K562 (cell line): ENCODE results near the gene FCGR2B. TPM values are rescaled to one million over a fixed set of nuclear protein-coding genes. Genes with fewer than 3 reads are reported as not detected.

ENCODE experiments used
- ATF4 ChIP-seq: fragments of 450-650 bp; formaldehyde crosslinking; IDR thresholded peaks from 2 replicates; pipeline ENCODE4 v1.4.0; 2022; ENCODE audit warnings: mild to moderate bottlenecking, moderate library complexity
- BRD4 ChIP-seq: fragments of 200-600 bp; sonication (generic); IDR thresholded peaks from 2 replicates; pipeline ENCODE4 v1.6.1; 2017; ENCODE audit warnings: inconsistent platforms
- CREB3 ChIP-seq: fragments of 450-650 bp; conservative IDR thresholded peaks from 2 replicates; pipeline ENCODE4 v1.6.1; 2016; ENCODE audit warnings: missing genetic modification characterization, low read depth, mild to moderate bottlenecking, missing compliant biosample characterization, moderate library complexity
- CREM ChIP-seq: IDR thresholded peaks from 2 replicates; pipeline ENCODE4 v1.6.1; 2014; ENCODE audit warnings: antibody characterized with exemption, low read depth
- E4F1 ChIP-seq: fragments of 250-450 bp; sonication (Bioruptor Pico); IDR thresholded peaks from 2 replicates; pipeline ENCODE4 v1.5.0; 2021; ENCODE audit warnings: mild to moderate bottlenecking, borderline replicate concordance
- EZH2 ChIP-seq: IDR thresholded peaks from 2 replicates; pipeline ENCODE4 v1.6.1; 2012; ENCODE audit warnings: low read depth, mild to moderate bottlenecking, inconsistent platforms, low read length, borderline replicate concordance
- KLF16 ChIP-seq: IDR thresholded peaks from 2 replicates; pipeline ENCODE4 v1.6.1; 2016; ENCODE audit warnings: antibody characterized with exemption
- LARP7 ChIP-seq: fragments of 450-650 bp; IDR thresholded peaks from 2 replicates; pipeline ENCODE4 v1.6.1; 2016
- MYC ChIP-seq, 2 experiments: fragments of 250-450 bp in 1 of 2; sonication (Bioruptor Pico) in 1 of 2; IDR thresholded peaks; 2 replicates each; pipeline versions ENCODE4 v1.5.1 to v1.6.1; 2012 to 2021; ENCODE audit warnings: low read depth in 2 of 2, borderline replicate concordance in 1 of 2, improper control_type of control experiment in 1 of 2, low read length in 1 of 2, mild to moderate bottlenecking in 1 of 2, moderate library complexity in 1 of 2
- NONO ChIP-seq, 2 experiments: fragments of 200-400 bp in 1 of 2; fragments of 450-650 bp in 1 of 2; formaldehyde crosslinking in 1 of 2; IDR thresholded peaks; 2 replicates each; pipeline ENCODE4 v1.6.1; 2017; ENCODE audit warnings: low read depth in 2 of 2, mild to moderate bottlenecking in 2 of 2, moderate library complexity in 2 of 2, low read length in 1 of 2
- NR2C2 ChIP-seq, 2 experiments: fragments of 200-800 bp in 1 of 2; sonication (Bioruptor generic) in 1 of 2; sonication (generic) in 1 of 2; formaldehyde crosslinking in 1 of 2; IDR thresholded peaks; 2 replicates each; pipeline versions ENCODE4 v1.6.1 to v1.8.0; 2016 to 2022; ENCODE audit warnings: mild to moderate bottlenecking in 1 of 2, missing compliant biosample characterization in 1 of 2, missing genetic modification characterization in 1 of 2, missing genetic modification reagents in 1 of 2
- PPARD ChIP-seq: fragments of 250-450 bp; sonication (Bioruptor Pico); IDR thresholded peaks from 2 replicates; pipeline ENCODE4 v1.8.0; 2022; ENCODE audit warnings: inconsistent platforms, mild to moderate bottlenecking, moderate library complexity
- SIRT6 ChIP-seq: IDR thresholded peaks from one replicate; pipeline ENCODE4 v1.6.1; 2012; ENCODE audit warnings: low read depth, mild to moderate bottlenecking, control low read depth, inconsistent platforms, low read length, moderate library complexity
- SRSF1 ChIP-seq: fragments of 200-400 bp; formaldehyde crosslinking; IDR thresholded peaks from 2 replicates; pipeline ENCODE4 v1.6.1; 2017; ENCODE audit warnings: mild to moderate bottlenecking, low read depth, low read length, moderate library complexity
- STAG1 ChIP-seq: sonication (generic); formaldehyde crosslinking; IDR thresholded peaks from 2 replicates; pipeline ENCODE4 v1.5.0; 2020; ENCODE audit warnings: missing genetic modification reagents, borderline replicate concordance
- TBL1XR1 ChIP-seq, 2 experiments: IDR thresholded peaks; 2 replicates each; pipeline ENCODE4 v1.6.1; 2012; ENCODE audit warnings: improper control_type of control experiment in 2 of 2, low read length in 2 of 2, mild to moderate bottlenecking in 1 of 2
- TBP ChIP-seq: optimal IDR thresholded peaks from 2 replicates; pipeline ENCODE3; 2011; ENCODE audit warnings: low read depth, low read length, improper control_type of control experiment
- TCF15 ChIP-seq: fragments of 250-450 bp; sonication (Bioruptor Pico); IDR thresholded peaks from 2 replicates; pipeline ENCODE4 v1.8.0; 2022; ENCODE audit warnings: moderate library complexity, mild to moderate bottlenecking, inconsistent platforms
- ZBTB9 ChIP-seq: fragments of 450-650 bp; formaldehyde crosslinking; IDR thresholded peaks from 2 replicates; pipeline ENCODE4 v1.4.0; 2020; ENCODE audit warnings: mild to moderate bottlenecking, moderate library complexity
- ZNF175 ChIP-seq: fragments of 200-800 bp; sonication (Bioruptor generic); IDR thresholded peaks from 2 replicates; pipeline ENCODE4 v1.6.1; 2016; ENCODE audit warnings: low read depth, mild to moderate bottlenecking, missing genetic modification characterization, missing compliant biosample characterization
- ZNF766 ChIP-seq: fragments of 200-800 bp; sonication (Bioruptor generic); conservative IDR thresholded peaks from 2 replicates; pipeline ENCODE4 v1.6.1; 2016; ENCODE audit warnings: missing genetic modification characterization, missing compliant biosample characterization
- ZNF77 ChIP-seq: fragments of 250-450 bp; sonication (Bioruptor Pico); IDR thresholded peaks from 2 replicates; pipeline ENCODE4 v1.5.0; 2020
- polyA plus RNA-seq, 8 experiments: library from polyadenylated mRNA; depleted of rRNA in 4 of 8; stranded (reverse) in 5 of 8; unstranded in 3 of 8; fragments of >200 nt; fragmentation: Nextera tagmentation in 2 of 8; fragmentation: Illumina TruSeq in 1 of 8; extraction: Ambion mirVana in 2 of 8; extraction: Trizol in 1 of 8; gene quantifications; 2 replicates each; pipeline versions ENCODE4 v1.2.1 to v1.2.3, GENCODE V29; 2011 to 2014; ENCODE audit warnings: inconsistent platforms in 1 of 8, missing spikeins in 1 of 8
- total RNA-seq, 7 experiments: library from RNA; depleted of rRNA in 6 of 7; stranded (reverse); fragments of >200 nt in 6 of 7; fragmentation: Illumina TruSeq in 2 of 7; extraction: Trizol in 2 of 7; gene quantifications; 2 replicates each; pipeline versions ENCODE4 v1.2.1 to v1.2.3, GENCODE V29; 2011 to 2021; ENCODE audit warnings: low replicate concordance in 1 of 7

FCGR2B gene
- total and polyA plus RNA-seq, 9 of the 15 experiments (the other 6 are each of a cell fraction or from before 2014, with no cell fraction given) = 1.7 to 8.9 (median 3.9) TPM

GRCh38 chr1:161725908-161726472 lies 63.0 kb downstream of the FCGR2B start (continued):
- TF ChIP-seq TCF15 (CRISPR knock-in tag) = no peak
- TF ChIP-seq CREB3 (tag) = no peak
- 0 out of 2 replicates have a peak, but pooled peaks have one; percentile 53 for TF ChIP-seq BRD4
- TF ChIP-seq LARP7 = no peak
- no peak for TF ChIP-seq STAG1 (CRISPR knock-in tag)
- TF ChIP-seq NONO (IDR thresholded peaks at IDR 0.05; ENCODE audit: low read depth in 2 of 2, low read length in 1 of 2) = no peak
- TF ChIP-seq SIRT6 = no peak
- no peak for TF ChIP-seq TBP
- no peak for TF ChIP-seq ZNF77 (CRISPR knock-in tag)
- TF ChIP-seq MYC (IDR thresholded peaks at IDR 0.05; ENCODE audit: low read depth, low read length) = no peak
- no peak for TF ChIP-seq MYC (CRISPR knock-in tag; IDR thresholded peaks at IDR 0.05; ENCODE audit: borderline replicate concordance, low read depth)
- TF ChIP-seq CREM = no peak; the same call in 1 of the 2 replicates
- no peak for TF ChIP-seq PPARD (CRISPR knock-in tag)
- TF ChIP-seq ZNF766 (CRISPR knock-in tag) = peak; percentile 14; the same call in 1 of the 2 replicates
- TF ChIP-seq KLF16 = no peak
- TF ChIP-seq ATF4 (CRISPR knock-in tag) = peak; percentile 16; the same call in 1 of the 2 replicates
- 0 out of 2 replicates have a peak, but pooled peaks have one; percentile 8 for TF ChIP-seq ZNF175
- no peak for TF ChIP-seq EZH2
- peak; percentile 53 for TF ChIP-seq ZBTB9 (CRISPR knock-in tag)
- TF ChIP-seq SRSF1 = no peak
- TF ChIP-seq NR2C2 (CRISPR knock-in tag; IDR thresholded peaks at IDR 0.05) = peak; percentile 71
- no peak for TF ChIP-seq NR2C2 (tag; IDR thresholded peaks at IDR 0.05)
- no peak; the same call in 1 of the 2 replicates for TF ChIP-seq E4F1 (CRISPR knock-in tag)
- TF ChIP-seq TBL1XR1 (IDR thresholded peaks at IDR 0.05; ENCODE audit: low read length in 2 of 2) = no peak
